PFSK-1 (cell line): ENCODE data around the gene FABP7.

Experiments
- FOXP2 ChIP-seq: optimal IDR thresholded peaks from 2 replicates; pipeline ENCODE3; 2011; ENCODE audit warnings: borderline replicate concordance, control low read depth, inconsistent platforms; ENCODE audit not compliant: insufficient read depth; ENCODE audit errors: extremely low read length, extremely low read depth
- POLR2AphosphoS5 ChIP-seq: IDR thresholded peaks from 2 replicates; pipeline ENCODE4 v1.6.1; 2012; ENCODE audit warnings: low read depth, mild to moderate bottlenecking, control low read depth, low read length, moderate library complexity
- REST ChIP-seq, 2 experiments: IDR thresholded peaks; 2 replicates each; pipeline versions ENCODE4 v1.6.1 to v1.8.0; 2011 to 2012; ENCODE audit warnings: low read depth in 2 of 2, low read length in 2 of 2, control low read depth in 1 of 2, inconsistent platforms in 1 of 2, mild to moderate bottlenecking in 1 of 2, moderate library complexity in 1 of 2; ENCODE audit not compliant: insufficient read depth in 1 of 2
- SIN3A ChIP-seq: IDR thresholded peaks from 2 replicates; pipeline ENCODE4 v1.6.1; 2012; ENCODE audit warnings: mild to moderate bottlenecking, low read length, moderate library complexity, borderline replicate concordance; ENCODE audit not compliant: insufficient read depth
- TAF1 ChIP-seq: IDR thresholded peaks from 2 replicates; pipeline ENCODE4 v1.6.1; 2012; ENCODE audit warnings: low read length, control low read depth, borderline replicate concordance; ENCODE audit not compliant: insufficient read depth

FABP7 gene

GRCh38 chr6:122770835-122771601, 8.5 kb upstream of the FABP7 start:
- TF ChIP-seq FOXP2 = no peak
- no peak for TF ChIP-seq TAF1
- no peak for TF ChIP-seq REST (IDR thresholded peaks at IDR 0.05; ENCODE audit: insufficient read depth in 1 of 2, low read depth in 2 of 2, low read length in 2 of 2)
- TF ChIP-seq POLR2AphosphoS5 = no peak
- TF ChIP-seq SIN3A = no peak

GRCh38 chr6:122772724-122773415, 6.6 kb upstream of the FABP7 start:
- TF ChIP-seq FOXP2 = no peak
- TF ChIP-seq REST (IDR thresholded peaks at IDR 0.05; ENCODE audit: insufficient read depth in 1 of 2, low read depth in 2 of 2, low read length in 2 of 2) = no peak
- no peak for TF ChIP-seq POLR2AphosphoS5
- TF ChIP-seq TAF1 = no peak
- TF ChIP-seq SIN3A = no peak

- TF ChIP-seq REST (IDR thresholded peaks at IDR 0.05; ENCODE audit: insufficient read depth in 1 of 2, low read depth in 2 of 2, low read length in 2 of 2) (no peak), SIN3A (no peak), POLR2AphosphoS5 (no peak)
These were observed 3.5 kb upstream of the FABP7 start for GRCh38 chr6:122775975-122776374.

- TF ChIP-seq POLR2AphosphoS5 (no peak), FOXP2 (no peak), SIN3A (no peak), REST (IDR thresholded peaks at IDR 0.05; ENCODE audit: insufficient read depth in 1 of 2, low read depth in 2 of 2, low read length in 2 of 2) (no peak), TAF1 (no peak)
These were observed 1.2 kb upstream of the FABP7 start for GRCh38 chr6:122778302-122778701.
